Suprapubic skin (tissue), 4 donors: Measurements from ENCODE around the gene TTC24.

Experiments used
- CTCF ChIP-seq, 2 donors: fragments of 200-600 bp in 1 of 2; fragments of 450-650 bp in 1 of 2; sonication (generic) in 1 of 2; IDR thresholded peaks; one replicate each; pipeline ENCODE4 v1.5.1; 2016 to 2019; ENCODE audit warnings: antibody characterized with exemption in 2 of 2, mild to moderate bottlenecking in 1 of 2, moderate library complexity in 1 of 2
- EP300 ChIP-seq: sonication (generic); formaldehyde crosslinking; IDR thresholded peaks from one replicate; pipeline ENCODE4 v1.6.1; 2017; ENCODE audit warnings: antibody characterized with exemption
- POLR2AphosphoS5 ChIP-seq, 3 donors: sonication (generic); formaldehyde crosslinking; IDR thresholded peaks; one replicate each; pipeline ENCODE4 v1.6.1; 2017; ENCODE audit warnings: antibody characterized with exemption in 3 of 3

- TF ChIP-seq CTCF (IDR thresholded peaks at IDR 0.05) (no peak), EP300 (no peak), POLR2AphosphoS5 (IDR thresholded peaks at IDR 0.05) (no peak)
Measured at GRCh38 chr1:156615946-156616345, 36.4 kb downstream of the TTC24 start.
